ENCODE results near the gene TBPL1. TPM values are rescaled to one million over a fixed set of nuclear protein-coding genes. Genes with fewer than 3 reads are reported as not detected.

TBPL1 gene
- total and polyA plus RNA-seq, 2 of the 8 experiments (the other 6 are each of a cell fraction or from before 2014, with no cell fraction given): 32.5 to 67.0 TPM

DNA sequence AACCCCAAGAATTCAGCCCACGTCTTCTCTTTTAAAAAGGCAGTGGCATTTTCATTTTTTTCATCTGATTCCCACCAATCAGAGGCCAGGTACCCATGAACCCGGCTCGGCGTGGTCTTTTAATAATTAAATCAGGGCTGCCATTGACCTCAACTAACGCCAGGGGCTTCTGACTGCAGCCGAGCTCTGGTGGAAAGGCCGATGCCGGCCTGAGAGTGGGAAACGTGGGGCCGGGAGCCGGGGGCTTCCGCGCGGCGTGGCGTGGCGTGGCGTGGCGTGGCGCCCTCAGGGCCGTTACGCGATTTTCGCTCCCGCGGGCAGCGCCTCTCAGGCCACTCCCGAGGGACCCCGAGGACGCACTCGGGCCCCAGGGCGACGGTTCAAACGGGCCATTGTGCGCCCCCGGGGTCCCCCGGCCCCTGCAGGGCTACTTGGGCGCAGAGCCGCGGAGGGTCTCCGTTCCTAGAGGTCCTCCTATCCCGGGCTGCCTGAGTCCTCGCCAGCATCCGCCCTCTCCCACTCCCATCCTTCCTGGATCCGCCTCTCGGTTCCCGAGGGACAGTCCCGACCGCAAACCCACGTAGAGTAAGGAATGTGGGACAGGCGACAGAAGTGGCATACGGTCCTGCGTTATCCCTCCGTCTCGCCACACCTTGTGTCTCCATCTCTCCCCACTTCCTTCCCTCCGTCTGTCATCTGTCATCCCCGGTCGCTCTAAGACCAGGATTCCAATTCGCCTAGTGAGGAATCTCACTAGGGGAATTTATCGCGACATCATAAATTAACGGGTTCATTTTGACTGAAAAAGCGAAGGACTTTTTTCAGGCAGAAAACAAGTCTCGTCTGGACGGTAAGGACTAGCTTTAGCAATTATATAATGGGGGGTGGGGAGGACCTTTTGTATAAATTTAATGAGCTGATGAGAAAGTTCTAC, 876 bp upstream of the TBPL1 start (continued):
- TF ChIP-seq RBBP5 (IDR thresholded peaks at IDR 0.05; ENCODE audit: borderline replicate concordance, low read depth, low read length) (no peak), EGR1 (IDR thresholded peaks at IDR 0.05; ENCODE audit: borderline replicate concordance, low read depth, low read length) (no peak), POLR2A (IDR thresholded peaks at IDR 0.05; ENCODE audit: control extremely low read depth in 1 of 2, low read depth in 2 of 2, low read length in 2 of 2) (no peak), BACH1 (IDR thresholded peaks at IDR 0.05; ENCODE audit: low read length) (peak; percentile 47; the same call in 1 of the 2 replicates), PHF8 (conservative IDR thresholded peaks at IDR 0.05; ENCODE audit: low read depth, low read length) (0 out of 2 replicates have a peak, but pooled peaks have one; percentile 27), CEBPB (IDR thresholded peaks at IDR 0.05; ENCODE audit: low read depth, low read length) (no peak), CTBP2 (IDR thresholded peaks at IDR 0.05; ENCODE audit: borderline replicate concordance, insufficient read depth, insufficient read length, low read length) (no peak), SIN3A (conservative IDR thresholded peaks at IDR 0.05 in 1 of 2, IDR thresholded peaks at IDR 0.05 in 1 of 2; ENCODE audit: low read depth in 1 of 2, low read length in 2 of 2) (peak; percentile 90), SAP30 (IDR thresholded peaks at IDR 0.05; ENCODE audit: insufficient read depth, insufficient replicate concordance, low read length) (peak; percentile 93), YY1 (IDR thresholded peaks at IDR 0.05; ENCODE audit: low read depth, low read length) (0 out of 2 replicates have a peak, but pooled peaks have one; percentile 13), SRF (IDR thresholded peaks at IDR 0.05; ENCODE audit: low read depth, low read length) (no peak), RAD21 (IDR thresholded peaks at IDR 0.05 in 1 of 2, conservative IDR thresholded peaks at IDR 0.05 in 1 of 2; ENCODE audit: low read depth in 2 of 2, low read length in 2 of 2) (peak in 1 of 2 experiments; percentile 30; a peak in 1 of 4 replicates), ZNF274 (IDR thresholded peaks at IDR 0.05; ENCODE audit: borderline replicate concordance, extremely low read depth, low read length) (no peak), KDM4A (IDR thresholded peaks at IDR 0.05; ENCODE audit: low read depth, low read length, severe bottlenecking) (peak; percentile 82), CHD2 (IDR thresholded peaks at IDR 0.05; ENCODE audit: low read length) (0 out of 2 replicates have a peak, but pooled peaks have one; percentile 37), GTF2F1 (IDR thresholded peaks at IDR 0.05; ENCODE audit: borderline replicate concordance, low read depth, low read length) (no peak), KDM5A (IDR thresholded peaks at IDR 0.05; ENCODE audit: low read length) (no peak)
- TF ChIP-seq, protein P1, sequence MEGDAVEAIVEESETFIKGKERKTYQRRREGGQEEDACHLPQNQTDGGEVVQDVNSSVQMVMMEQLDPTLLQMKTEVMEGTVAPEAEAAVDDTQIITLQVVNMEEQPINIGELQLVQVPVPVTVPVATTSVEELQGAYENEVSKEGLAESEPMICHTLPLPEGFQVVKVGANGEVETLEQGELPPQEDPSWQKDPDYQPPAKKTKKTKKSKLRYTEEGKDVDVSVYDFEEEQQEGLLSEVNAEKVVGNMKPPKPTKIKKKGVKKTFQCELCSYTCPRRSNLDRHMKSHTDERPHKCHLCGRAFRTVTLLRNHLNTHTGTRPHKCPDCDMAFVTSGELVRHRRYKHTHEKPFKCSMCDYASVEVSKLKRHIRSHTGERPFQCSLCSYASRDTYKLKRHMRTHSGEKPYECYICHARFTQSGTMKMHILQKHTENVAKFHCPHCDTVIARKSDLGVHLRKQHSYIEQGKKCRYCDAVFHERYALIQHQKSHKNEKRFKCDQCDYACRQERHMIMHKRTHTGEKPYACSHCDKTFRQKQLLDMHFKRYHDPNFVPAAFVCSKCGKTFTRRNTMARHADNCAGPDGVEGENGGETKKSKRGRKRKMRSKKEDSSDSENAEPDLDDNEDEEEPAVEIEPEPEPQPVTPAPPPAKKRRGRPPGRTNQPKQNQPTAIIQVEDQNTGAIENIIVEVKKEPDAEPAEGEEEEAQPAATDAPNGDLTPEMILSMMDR (IDR thresholded peaks at IDR 0.05; ENCODE audit: control extremely low read depth in 1 of 3, insufficient read depth in 1 of 3, low read depth in 1 of 3, low read length in 3 of 3): peak in 2 of 3 experiments; percentile 28 to 30; a peak in 3 of 4 replicates
- TF ChIP-seq, protein P2, sequence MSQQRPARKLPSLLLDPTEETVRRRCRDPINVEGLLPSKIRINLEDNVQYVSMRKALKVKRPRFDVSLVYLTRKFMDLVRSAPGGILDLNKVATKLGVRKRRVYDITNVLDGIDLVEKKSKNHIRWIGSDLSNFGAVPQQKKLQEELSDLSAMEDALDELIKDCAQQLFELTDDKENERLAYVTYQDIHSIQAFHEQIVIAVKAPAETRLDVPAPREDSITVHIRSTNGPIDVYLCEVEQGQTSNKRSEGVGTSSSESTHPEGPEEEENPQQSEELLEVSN (IDR thresholded peaks at IDR 0.05): no peak
